Measurements from ENCODE around the gene ERP44. TPM values are rescaled to one million over a fixed set of nuclear protein-coding genes. Genes with fewer than 3 reads are reported as not detected.
"Not testable (repeated sequence)": the region's sequence is repeated elsewhere in the genome, so short reads cannot be mapped to it uniquely, and the experiment has no call there.

ERP44 gene
- polyA plus RNA-seq, 3 donors: 18.4 to 74.0 (median 66.3) TPM

DNA sequence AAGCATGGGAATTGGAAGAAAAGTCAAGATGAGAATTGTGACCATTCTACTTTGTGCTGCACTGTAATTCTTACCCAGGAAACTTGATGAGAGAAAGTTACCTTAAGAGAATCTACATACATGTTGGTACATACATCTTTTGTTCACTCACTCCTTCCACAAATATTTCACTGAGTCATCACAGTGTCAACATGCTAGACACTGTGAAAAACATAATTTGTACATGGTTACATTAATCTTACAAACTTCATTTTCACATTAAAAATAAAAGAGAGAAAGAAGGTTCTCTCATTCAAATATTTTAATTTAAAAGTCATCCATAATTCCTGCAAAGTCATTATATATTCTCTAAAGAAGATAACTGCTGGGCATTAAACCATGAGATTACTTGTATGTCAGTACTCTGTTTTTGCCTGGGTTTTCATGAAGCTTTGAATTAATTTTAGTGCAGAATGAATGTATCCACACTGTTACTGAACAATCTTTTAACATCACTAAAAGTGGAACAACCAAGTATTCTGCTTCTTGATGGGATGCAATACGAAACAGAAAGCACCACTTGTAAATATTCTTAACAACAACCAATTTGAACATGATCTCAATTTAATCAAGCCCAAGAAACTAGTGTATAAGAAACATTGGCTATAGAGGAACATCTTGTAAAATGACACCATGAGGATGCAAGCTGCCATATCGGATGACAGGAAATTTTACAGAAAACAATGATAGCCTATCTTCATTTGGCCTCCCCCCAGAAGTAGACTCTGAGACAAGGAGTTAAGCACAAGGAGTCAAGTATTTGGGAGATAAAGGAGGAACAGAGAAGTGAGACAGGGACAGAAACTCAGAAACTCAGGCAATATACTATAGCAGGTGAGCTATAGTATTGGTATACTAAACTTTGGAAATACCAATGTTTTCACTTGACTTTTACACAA, 28.4 kb downstream of the ERP44 start:
- Histone ChIP-seq H3K79me2 (ENCODE audit: insufficient read depth, low read length) (peaks cover 77% of the 10 kb centered on the region), H3K9me3 (replicated peaks in 1 of 2; ENCODE audit: control insufficient read depth in 1 of 2, insufficient read depth in 1 of 2, low read length in 2 of 2) (no peaks in the 10 kb centered on the region), H3K9ac (ENCODE audit: insufficient read depth, low read length, poor library complexity, severe bottlenecking) (no peak overlapping the region), H3K27ac (ENCODE audit: low read depth in 1 of 2, low read length in 2 of 2) (peak overlapping the region in 1 of 2 donors; percentile 3), H3K4me2 (replicated peaks; ENCODE audit: extremely low read depth, low read length, poor library complexity, severe bottlenecking) (no peak overlapping the region), H3K27me3 (ENCODE audit: control insufficient read depth in 2 of 2, insufficient read depth in 2 of 2, low read length in 2 of 2) (no peaks in the 10 kb centered on the region), H3K36me3 (replicated peaks in 1 of 2; ENCODE audit: control insufficient read depth in 1 of 2, insufficient read depth in 2 of 2, low read length in 2 of 2) (peaks cover 0 to 7% of the 10 kb centered on the region in 2 donors), H4K20me1 (ENCODE audit: insufficient read depth, low read length) (peaks cover 79% of the 10 kb centered on the region), H2AFZ (ENCODE audit: insufficient read depth, low read depth, low read length, poor library complexity, severe bottlenecking) (no peak overlapping the region), H3K4me3 (replicated peaks in 1 of 3; ENCODE audit: low read depth in 2 of 3, low read length in 3 of 3) (no peak overlapping the region), H3K4me1 (ENCODE audit: control insufficient read depth in 1 of 2, insufficient read depth in 2 of 2, low read length in 2 of 2) (peaks cover 5% of the 10 kb centered on the region in 2 donors)
- H3K9me3 Mint-ChIP-seq: peaks cover 0 to 6% (median 0%) of the 10 kb centered on the region in 7 donors
- H3K4me1 Mint-ChIP-seq: peaks cover 20% of the 10 kb centered on the region
- DNase-seq: no peak
- peaks cover 4 to 9% of the 10 kb centered on the region in 2 donors for H3K36me3 Mint-ChIP-seq
- TF ChIP-seq, protein P1, sequence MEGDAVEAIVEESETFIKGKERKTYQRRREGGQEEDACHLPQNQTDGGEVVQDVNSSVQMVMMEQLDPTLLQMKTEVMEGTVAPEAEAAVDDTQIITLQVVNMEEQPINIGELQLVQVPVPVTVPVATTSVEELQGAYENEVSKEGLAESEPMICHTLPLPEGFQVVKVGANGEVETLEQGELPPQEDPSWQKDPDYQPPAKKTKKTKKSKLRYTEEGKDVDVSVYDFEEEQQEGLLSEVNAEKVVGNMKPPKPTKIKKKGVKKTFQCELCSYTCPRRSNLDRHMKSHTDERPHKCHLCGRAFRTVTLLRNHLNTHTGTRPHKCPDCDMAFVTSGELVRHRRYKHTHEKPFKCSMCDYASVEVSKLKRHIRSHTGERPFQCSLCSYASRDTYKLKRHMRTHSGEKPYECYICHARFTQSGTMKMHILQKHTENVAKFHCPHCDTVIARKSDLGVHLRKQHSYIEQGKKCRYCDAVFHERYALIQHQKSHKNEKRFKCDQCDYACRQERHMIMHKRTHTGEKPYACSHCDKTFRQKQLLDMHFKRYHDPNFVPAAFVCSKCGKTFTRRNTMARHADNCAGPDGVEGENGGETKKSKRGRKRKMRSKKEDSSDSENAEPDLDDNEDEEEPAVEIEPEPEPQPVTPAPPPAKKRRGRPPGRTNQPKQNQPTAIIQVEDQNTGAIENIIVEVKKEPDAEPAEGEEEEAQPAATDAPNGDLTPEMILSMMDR (IDR thresholded peaks at IDR 0.05): no peak
- no peaks in the 10 kb centered on the region for H3K27me3 Mint-ChIP-seq (ENCODE audit: low read depth in 3 of 3)
- WGBS (ENCODE audit: insufficient coverage): no CpG with 5 or more reads among the region's 2 CpGs
- H3K27ac Mint-ChIP-seq: peak overlapping the region in 1 of 7 donors; percentile 15
- intact Hi-C loops (cut with micrococcal nuclease): no loop called here
- no peak overlapping the region for H3K4me3 Mint-ChIP-seq

GRCh38 chr9:100069068-100069467, 29.7 kb downstream of the ERP44 start:
- H3K4me3 Mint-ChIP-seq; H3K9me3 Mint-ChIP-seq; H3K9me3 ChIP-seq (replicated peaks in 1 of 2; ENCODE audit: control insufficient read depth in 1 of 2, insufficient read depth in 1 of 2, low read length in 2 of 2); H3K27ac ChIP-seq (ENCODE audit: low read depth in 1 of 2, low read length in 2 of 2); H3K4me3 ChIP-seq (replicated peaks in 1 of 3; ENCODE audit: low read depth in 2 of 3, low read length in 3 of 3); H2AFZ ChIP-seq (ENCODE audit: insufficient read depth, low read depth, low read length, poor library complexity, severe bottlenecking); H3K27me3 ChIP-seq (ENCODE audit: control insufficient read depth in 2 of 2, insufficient read depth in 2 of 2, low read length in 2 of 2); H3K36me3 ChIP-seq (replicated peaks in 1 of 2; ENCODE audit: control insufficient read depth in 1 of 2, insufficient read depth in 2 of 2, low read length in 2 of 2); H3K4me1 ChIP-seq (ENCODE audit: control insufficient read depth in 1 of 2, insufficient read depth in 2 of 2, low read length in 2 of 2); DNase-seq; H3K27me3 Mint-ChIP-seq (ENCODE audit: low read depth in 3 of 3); H3K4me2 ChIP-seq (replicated peaks; ENCODE audit: extremely low read depth, low read length, poor library complexity, severe bottlenecking); H3K9ac ChIP-seq (ENCODE audit: insufficient read depth, low read length, poor library complexity, severe bottlenecking); intact Hi-C loops (cut with micrococcal nuclease); H3K36me3 Mint-ChIP-seq: not testable (repeated sequence)
- peaks cover 79% of the 10 kb centered on the region for H4K20me1 ChIP-seq (ENCODE audit: insufficient read depth, low read length)
- H3K27ac Mint-ChIP-seq: peak overlapping the region in 1 of 7 donors; percentile 23
- whole genome bisulfite sequencing (ENCODE audit: insufficient coverage): no CpG with 5 or more reads among the region's 3 CpGs
- H3K79me2 ChIP-seq (ENCODE audit: insufficient read depth, low read length): peaks cover 77% of the 10 kb centered on the region
- peaks cover 20% of the 10 kb centered on the region for H3K4me1 Mint-ChIP-seq

DNA sequence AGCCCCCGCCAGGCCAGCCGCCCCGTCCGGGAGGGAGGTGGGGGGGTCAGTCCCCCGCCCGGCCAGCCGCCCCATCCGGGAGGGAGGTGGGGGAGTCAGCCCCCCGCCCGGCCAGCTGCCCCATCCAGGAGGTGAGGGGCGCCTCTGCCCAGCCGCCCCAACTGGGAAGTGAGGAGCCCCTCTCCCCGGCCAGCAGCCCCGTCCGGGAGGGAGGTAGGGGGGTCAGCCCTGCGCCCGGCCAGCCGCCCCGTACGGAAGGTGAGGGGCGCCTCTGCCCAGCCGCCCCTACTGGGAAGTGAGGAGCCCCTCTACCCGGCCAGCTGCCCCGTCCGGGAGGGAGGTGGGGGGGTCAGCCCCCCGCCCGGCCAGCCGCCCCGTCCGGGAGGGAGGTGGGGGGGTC, 30.8 kb downstream of the ERP44 start:
- H2AFZ ChIP-seq (ENCODE audit: insufficient read depth, low read depth, low read length, poor library complexity, severe bottlenecking); H3K4me2 ChIP-seq (replicated peaks; ENCODE audit: extremely low read depth, low read length, poor library complexity, severe bottlenecking); H3K36me3 Mint-ChIP-seq; H3K27ac Mint-ChIP-seq; H3K4me3 Mint-ChIP-seq; H3K27me3 Mint-ChIP-seq (ENCODE audit: low read depth in 3 of 3); H3K36me3 ChIP-seq (replicated peaks in 1 of 2; ENCODE audit: control insufficient read depth in 1 of 2, insufficient read depth in 2 of 2, low read length in 2 of 2); H3K9ac ChIP-seq (ENCODE audit: insufficient read depth, low read length, poor library complexity, severe bottlenecking); H3K4me3 ChIP-seq (replicated peaks in 1 of 3; ENCODE audit: low read depth in 2 of 3, low read length in 3 of 3); H3K27me3 ChIP-seq (ENCODE audit: control insufficient read depth in 2 of 2, insufficient read depth in 2 of 2, low read length in 2 of 2); H3K27ac ChIP-seq (ENCODE audit: low read depth in 1 of 2, low read length in 2 of 2); intact Hi-C loops (cut with micrococcal nuclease); DNase-seq; H3K9me3 ChIP-seq (replicated peaks in 1 of 2; ENCODE audit: control insufficient read depth in 1 of 2, insufficient read depth in 1 of 2, low read length in 2 of 2); H3K9me3 Mint-ChIP-seq; H3K4me1 ChIP-seq (ENCODE audit: control insufficient read depth in 1 of 2, insufficient read depth in 2 of 2, low read length in 2 of 2): not testable (repeated sequence)
- H3K4me1 Mint-ChIP-seq: peaks cover 17% of the 10 kb centered on the region
- H4K20me1 ChIP-seq (ENCODE audit: insufficient read depth, low read length): peaks cover 79% of the 10 kb centered on the region
- peaks cover 77% of the 10 kb centered on the region for H3K79me2 ChIP-seq (ENCODE audit: insufficient read depth, low read length)
- 93% methylated on average over 5 of the region's 30 CpGs for WGBS (ENCODE audit: insufficient coverage)

Data from CD14-positive monocyte (primary cell).